Erythroblast (primary cell): ENCODE measurements around the gene CYLD.

Experiments
- GATA1 ChIP-seq: IDR thresholded peaks from 2 replicates; pipeline ENCODE4 v1.6.1; 2011; ENCODE audit warnings: low read depth, mild to moderate bottlenecking, control low read depth, low read length, moderate library complexity
- POLR2A ChIP-seq: IDR thresholded peaks from 2 replicates; pipeline ENCODE4 v1.6.1; 2011; ENCODE audit warnings: mild to moderate bottlenecking, low read length

DNA sequence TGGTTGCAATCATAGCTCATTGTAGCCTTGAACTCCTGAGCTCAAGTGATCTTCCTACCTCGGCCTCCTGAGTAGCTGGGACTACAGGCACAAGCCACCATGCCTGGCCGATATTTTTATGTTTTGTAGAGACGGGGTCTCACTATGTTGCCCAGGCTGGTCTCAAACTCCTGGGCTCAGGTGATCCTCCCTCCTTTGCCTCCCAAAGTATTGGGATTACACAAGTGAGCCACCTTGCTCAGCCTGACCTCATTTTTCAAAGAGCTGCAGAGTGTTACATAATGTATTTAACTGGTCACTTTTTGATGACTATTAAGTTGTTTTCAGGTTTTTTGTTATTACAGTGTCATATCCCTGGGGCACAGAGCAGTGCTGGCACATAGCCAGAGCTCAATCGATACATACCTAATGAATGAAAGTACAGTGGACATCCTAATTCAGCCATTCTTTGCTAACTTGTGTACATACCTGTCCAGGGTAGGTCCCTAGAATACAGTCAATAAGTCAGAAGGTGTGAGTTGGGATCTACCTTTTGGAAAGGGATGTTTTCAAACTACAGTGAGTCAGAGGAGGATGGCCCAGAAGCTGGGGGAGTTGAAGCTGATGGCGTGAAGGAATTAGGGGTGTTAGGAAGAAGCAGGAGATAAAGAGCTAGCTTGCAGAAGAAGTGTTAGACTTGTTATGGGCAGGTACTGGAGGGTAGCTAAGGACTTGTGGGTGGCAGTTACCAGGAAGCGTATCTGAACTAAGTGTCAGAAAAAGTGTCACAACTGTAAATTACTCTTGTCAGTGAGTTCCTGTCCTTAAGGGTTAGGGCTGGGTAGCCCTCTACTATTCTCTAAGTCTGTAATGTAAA is 20.1 kb upstream of the CYLD start:
- no peak for TF ChIP-seq POLR2A
- TF ChIP-seq GATA1 = no peak
